ENCODE measurements around the gene SIK2.

GRCh38 chr11:111761036-111761435 is 158.8 kb downstream of the SIK2 start:
- TF ChIP-seq, protein P1, sequence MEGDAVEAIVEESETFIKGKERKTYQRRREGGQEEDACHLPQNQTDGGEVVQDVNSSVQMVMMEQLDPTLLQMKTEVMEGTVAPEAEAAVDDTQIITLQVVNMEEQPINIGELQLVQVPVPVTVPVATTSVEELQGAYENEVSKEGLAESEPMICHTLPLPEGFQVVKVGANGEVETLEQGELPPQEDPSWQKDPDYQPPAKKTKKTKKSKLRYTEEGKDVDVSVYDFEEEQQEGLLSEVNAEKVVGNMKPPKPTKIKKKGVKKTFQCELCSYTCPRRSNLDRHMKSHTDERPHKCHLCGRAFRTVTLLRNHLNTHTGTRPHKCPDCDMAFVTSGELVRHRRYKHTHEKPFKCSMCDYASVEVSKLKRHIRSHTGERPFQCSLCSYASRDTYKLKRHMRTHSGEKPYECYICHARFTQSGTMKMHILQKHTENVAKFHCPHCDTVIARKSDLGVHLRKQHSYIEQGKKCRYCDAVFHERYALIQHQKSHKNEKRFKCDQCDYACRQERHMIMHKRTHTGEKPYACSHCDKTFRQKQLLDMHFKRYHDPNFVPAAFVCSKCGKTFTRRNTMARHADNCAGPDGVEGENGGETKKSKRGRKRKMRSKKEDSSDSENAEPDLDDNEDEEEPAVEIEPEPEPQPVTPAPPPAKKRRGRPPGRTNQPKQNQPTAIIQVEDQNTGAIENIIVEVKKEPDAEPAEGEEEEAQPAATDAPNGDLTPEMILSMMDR (IDR thresholded peaks at IDR 0.05): no peak
- no peak for TF ChIP-seq POLR2AphosphoS5 (IDR thresholded peaks at IDR 0.05)
